ENCODE results near the gene CCDC138. TPM values are rescaled to one million over a fixed set of nuclear protein-coding genes. Genes with fewer than 3 reads are reported as not detected.

CCDC138 gene
- total and polyA plus RNA-seq, 4 donors: 1.8 to 18.3 (median 5.4) TPM

GRCh38 chr2:108806371-108807113 is 20.0 kb downstream of the CCDC138 start:
- peaks cover 0 to 5% (median 4%) of the 10 kb centered on the region in 4 donors for H3K9me3 ChIP-seq (ENCODE audit: control insufficient read depth in 4 of 4, insufficient read depth in 3 of 4, low read length in 3 of 4)
- H3K27me3 ChIP-seq (ENCODE audit: control insufficient read depth in 3 of 3, insufficient read depth in 3 of 3, low read length in 2 of 3): no peaks in the 10 kb centered on the region
- no peak for ATAC-seq (ENCODE audit: insufficient read depth, low FRiP score)
- H3K9ac ChIP-seq (ENCODE audit: insufficient read depth in 1 of 2, low read length in 2 of 2): no peak overlapping the region
- peaks cover 0 to 2% (median 0%) of the 10 kb centered on the region in 5 donors for H3K4me1 ChIP-seq (ENCODE audit: control insufficient read depth in 5 of 5, insufficient read depth in 5 of 5, low read length in 5 of 5)
- 92 to 95% methylated on average over 6 of the region's 6 CpGs for WGBS, 2 donors
- no peak overlapping the region for H3K4me3 ChIP-seq
- no peak for TF ChIP-seq CTCF (IDR thresholded peaks at IDR 0.05; ENCODE audit: control extremely low read depth, extremely low read depth)
- H3K27ac ChIP-seq (ENCODE audit: low read depth in 1 of 2, low read length in 1 of 2): no peak overlapping the region
- DNase-seq: no peak
- H3K36me3 ChIP-seq (ENCODE audit: control insufficient read depth in 4 of 4, insufficient read depth in 4 of 4, low read length in 4 of 4): peaks cover 1 to 4% (median 3%) of the 10 kb centered on the region in 4 donors

- Histone ChIP-seq H3K36me3 (ENCODE audit: control insufficient read depth in 4 of 4, insufficient read depth in 4 of 4, low read length in 4 of 4) (peaks cover 1 to 8% (median 3%) of the 10 kb centered on the region in 4 donors), H3K27ac (ENCODE audit: low read depth in 1 of 2, low read length in 1 of 2) (no peak overlapping the region), H3K9me3 (ENCODE audit: control insufficient read depth in 4 of 4, insufficient read depth in 3 of 4, low read length in 3 of 4) (peaks cover 0 to 5% (median 4%) of the 10 kb centered on the region in 4 donors), H3K27me3 (ENCODE audit: control insufficient read depth in 3 of 3, insufficient read depth in 3 of 3, low read length in 2 of 3) (no peaks in the 10 kb centered on the region), H3K4me1 (ENCODE audit: control insufficient read depth in 5 of 5, insufficient read depth in 5 of 5, low read length in 5 of 5) (peaks cover 0 to 2% (median 0%) of the 10 kb centered on the region in 5 donors), H3K9ac (ENCODE audit: insufficient read depth in 1 of 2, low read length in 2 of 2) (no peak overlapping the region), H3K4me3 (no peak overlapping the region)
- DNase-seq: no peak
- no peak for ATAC-seq (ENCODE audit: insufficient read depth, low FRiP score)
- TF ChIP-seq CTCF (IDR thresholded peaks at IDR 0.05; ENCODE audit: control extremely low read depth, extremely low read depth): no peak
- WGBS, 2 donors: 97 to 100% methylated on average over 3 of the region's 3 CpGs
Observed at GRCh38 chr2:108809936-108810335, 23.4 kb downstream of the CCDC138 start.

GRCh38 chr2:108810993-108811957 is 24.7 kb downstream of the CCDC138 start:
- WGBS, 2 donors: 96 to 98% methylated on average over 4 of the region's 4 CpGs
- Histone ChIP-seq H3K9ac (ENCODE audit: insufficient read depth in 1 of 2, low read length in 2 of 2) (no peak overlapping the region), H3K36me3 (ENCODE audit: control insufficient read depth in 4 of 4, insufficient read depth in 4 of 4, low read length in 4 of 4) (peaks cover 1 to 8% (median 3%) of the 10 kb centered on the region in 4 donors), H3K27ac (ENCODE audit: low read depth in 1 of 2, low read length in 1 of 2) (no peak overlapping the region), H3K9me3 (ENCODE audit: control insufficient read depth in 4 of 4, insufficient read depth in 3 of 4, low read length in 3 of 4) (peaks cover 0 to 5% (median 4%) of the 10 kb centered on the region in 4 donors), H3K27me3 (ENCODE audit: control insufficient read depth in 3 of 3, insufficient read depth in 3 of 3, low read length in 2 of 3) (no peaks in the 10 kb centered on the region), H3K4me3 (no peak overlapping the region), H3K4me1 (ENCODE audit: control insufficient read depth in 5 of 5, insufficient read depth in 5 of 5, low read length in 5 of 5) (no peaks in the 10 kb centered on the region)
- ATAC-seq (ENCODE audit: insufficient read depth, low FRiP score) (no peak), DNase-seq (no peak)
- TF ChIP-seq CTCF (IDR thresholded peaks at IDR 0.05; ENCODE audit: control extremely low read depth, extremely low read depth): no peak
